HG03571 (cell line): ENCODE measurements around the gene EVA1C.
A peak's percentile ranks its signal among the peaks of the same experiment; 100 is the strongest.
"Not testable (repeated sequence)": the region's sequence is repeated elsewhere in the genome, so short reads cannot be mapped to it uniquely, and the experiment has no call there.

Experiments used
- ATAC-seq: cut with Tn5 transposase; IDR thresholded peaks from one replicate; pipeline ENCODE4 v1.9.1; 2021; ENCODE audit not compliant: unreplicated experiment

Gene EVA1C

GRCh38 chr21:32390537-32391224 is 21.8 kb upstream of the EVA1C start:
- not testable (repeated sequence) for ATAC-seq

DNA sequence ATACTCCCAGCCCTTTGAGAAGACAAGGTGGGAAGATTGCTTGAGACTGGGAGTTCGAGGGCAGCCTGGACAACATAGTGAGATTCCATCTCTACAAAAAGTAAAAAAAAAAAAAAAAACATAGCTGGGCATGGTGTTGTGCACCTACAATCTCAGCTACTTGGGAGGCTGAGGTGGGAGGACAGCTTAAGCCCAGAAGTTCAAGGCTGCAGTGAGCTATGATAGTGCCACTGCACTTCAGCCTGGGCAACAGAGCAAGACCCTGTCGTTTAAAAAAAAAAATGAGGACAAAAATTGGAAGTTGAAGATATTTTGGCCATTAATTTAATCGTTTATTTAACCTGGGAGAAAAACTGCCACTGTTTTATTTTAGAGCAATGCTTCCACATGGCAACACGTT is 20.8 kb upstream of the EVA1C start:
- no peak for ATAC-seq

GRCh38 chr21:32392299-32392879 is 20.1 kb upstream of the EVA1C start:
- ATAC-seq: no peak

DNA sequence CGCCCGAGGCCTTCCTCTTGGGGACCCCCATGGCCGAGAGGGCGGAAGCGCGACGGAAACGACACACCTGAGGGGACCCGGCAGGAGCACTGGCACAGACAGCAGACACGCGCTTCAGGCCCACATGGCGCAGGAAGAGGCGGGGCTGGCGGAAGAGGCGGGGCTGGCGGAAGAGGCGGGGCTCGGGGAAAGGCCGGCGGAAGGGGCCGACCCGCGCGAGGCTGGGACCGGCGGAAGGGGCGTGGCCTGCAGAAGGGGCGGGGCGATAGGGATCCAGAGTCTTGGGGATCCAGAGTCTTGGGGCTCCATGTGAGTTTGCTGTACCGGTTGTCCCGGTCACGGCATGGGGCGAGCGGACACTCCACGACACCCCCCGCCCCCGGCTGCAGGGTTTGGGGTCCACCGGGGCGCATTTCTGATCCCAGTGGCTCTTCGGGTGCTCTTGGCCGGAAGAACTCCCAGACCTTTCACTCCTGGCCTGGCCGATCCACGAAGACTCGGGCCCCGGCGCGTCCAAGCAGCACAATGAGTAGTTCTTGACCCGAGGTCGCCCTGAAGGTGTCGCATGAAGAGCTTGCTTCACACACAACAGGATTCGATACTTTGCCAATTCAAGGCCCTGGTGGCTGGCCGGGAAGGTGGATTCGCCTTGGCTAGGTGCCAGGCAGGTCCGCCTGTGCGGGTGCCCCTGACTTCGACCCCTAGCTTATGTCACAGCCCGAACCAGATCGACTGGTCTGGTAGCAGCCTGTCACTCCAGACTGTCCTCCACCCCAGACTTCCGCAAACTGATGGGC is 19.4 kb upstream of the EVA1C start, which contains the start of gene URB1:
Gene URB1, minus strand, starts transcription at position 133 of the 797 bp plus-strand sequence. Its CDS starts 102 bp downstream, at position 31.
- ATAC-seq: peak; percentile 90

DNA sequence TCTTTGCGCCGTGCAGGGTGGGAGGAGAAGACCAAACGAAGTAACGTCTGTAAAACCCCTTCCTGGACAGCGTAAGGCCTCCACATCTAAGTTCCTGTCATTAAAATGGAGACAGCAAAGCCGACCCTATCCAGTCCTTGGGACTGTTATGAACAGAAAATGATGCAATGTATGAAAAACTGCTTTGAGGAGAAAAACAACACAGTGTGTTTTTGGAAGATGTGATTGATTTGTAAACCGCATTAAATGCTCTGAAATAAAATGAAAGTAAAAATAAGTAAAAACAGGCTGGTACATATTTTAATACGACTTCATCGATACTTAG is 18.9 kb upstream of the EVA1C start:
- ATAC-seq: no peak

- no peak for ATAC-seq
These were observed 9.2 kb upstream of the EVA1C start for GRCh38 chr21:32403201-32403777.

- no peak for ATAC-seq
These were observed 6.1 kb upstream of the EVA1C start for GRCh38 chr21:32406405-32406804.

DNA sequence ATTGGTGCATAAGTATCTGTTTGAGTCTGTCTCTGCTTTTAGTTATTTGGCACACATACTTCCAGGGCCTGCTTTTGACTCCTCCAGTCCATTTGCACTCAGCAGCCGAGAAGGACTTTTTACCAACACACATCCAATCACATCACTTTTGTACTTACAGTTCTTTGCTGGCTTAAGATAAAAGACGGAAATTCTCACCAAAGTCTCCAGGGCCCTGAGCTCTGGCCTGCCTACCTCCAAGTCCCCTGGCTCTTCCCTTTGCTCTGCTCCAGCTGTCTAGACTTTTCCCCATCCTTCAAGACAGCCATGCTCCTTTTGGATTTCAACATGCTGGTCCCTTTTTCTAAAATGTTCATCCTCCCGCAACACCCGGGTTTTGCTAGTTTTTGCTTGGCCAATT is 2.2 kb upstream of the EVA1C start:
- ATAC-seq: no peak

DNA sequence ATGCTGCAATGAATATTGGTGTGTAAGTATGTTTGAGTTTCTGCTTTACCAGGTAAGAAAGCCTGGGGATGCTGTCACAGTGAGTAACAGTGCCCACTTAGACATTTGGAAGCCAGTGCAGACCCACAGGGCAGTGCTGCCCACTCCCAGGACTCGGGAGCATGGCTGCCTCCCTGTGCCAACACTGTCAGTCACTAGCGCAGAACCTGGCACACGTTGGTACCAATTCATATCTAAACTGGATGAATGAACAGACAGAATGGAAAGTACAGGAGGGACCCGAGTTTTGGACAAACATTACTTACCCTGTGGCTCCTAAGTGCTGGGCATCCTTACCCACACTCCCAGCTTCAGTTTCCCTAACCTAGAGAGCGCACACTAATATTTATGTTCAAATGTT is 1.6 kb upstream of the EVA1C start:
- no peak for ATAC-seq

DNA sequence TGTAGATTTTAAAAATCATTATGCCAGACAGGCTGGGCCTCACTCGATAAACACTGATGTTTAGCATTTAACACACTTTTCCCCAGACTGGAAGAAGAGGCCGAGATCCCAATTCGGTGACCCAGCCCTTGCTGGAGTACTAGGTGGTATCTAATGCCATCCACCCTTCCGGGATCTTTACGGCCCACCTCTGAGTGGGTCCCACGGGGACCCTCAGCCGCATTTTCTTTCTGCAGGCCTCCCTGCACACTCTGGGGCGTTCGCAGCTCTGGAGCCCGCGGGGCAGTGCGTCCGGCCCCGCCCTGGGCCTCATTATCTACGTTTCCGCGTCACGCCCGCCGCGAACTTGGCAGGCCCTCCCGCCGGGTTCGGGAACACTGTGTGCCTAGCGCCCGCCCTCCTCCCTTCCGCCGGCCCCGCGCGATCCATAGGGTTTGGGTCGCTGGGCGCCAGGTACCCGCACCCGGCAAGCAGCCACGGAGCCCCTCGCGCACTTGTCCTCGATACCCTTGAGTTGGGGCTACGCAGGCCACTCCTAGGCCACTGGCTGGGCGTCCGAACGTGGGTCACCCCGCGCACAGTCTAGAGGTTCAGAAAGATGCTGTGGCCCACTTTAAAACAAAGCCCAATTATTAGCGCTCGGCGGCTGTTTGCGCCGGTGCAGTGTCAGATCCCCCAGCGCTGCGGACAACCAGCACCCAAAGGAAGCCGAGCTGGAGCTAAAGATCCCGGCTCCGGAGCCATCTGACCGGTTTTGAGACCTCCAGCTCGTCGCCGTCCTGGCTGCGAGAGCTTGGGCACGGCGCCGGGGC is 950 bp upstream of the EVA1C start:
- ATAC-seq: no peak

GRCh38 chr21:32413015-32413504 is 554 bp downstream of the EVA1C start:
- no peak for ATAC-seq

GRCh38 chr21:32413697-32414578 is 1.4 kb downstream of the EVA1C start:
- no peak for ATAC-seq

- no peak for ATAC-seq
These were observed 2.3 kb downstream of the EVA1C start for GRCh38 chr21:32414579-32415358.

- no peak for ATAC-seq
These were observed 3.2 kb downstream of the EVA1C start for GRCh38 chr21:32415451-32416398.

DNA sequence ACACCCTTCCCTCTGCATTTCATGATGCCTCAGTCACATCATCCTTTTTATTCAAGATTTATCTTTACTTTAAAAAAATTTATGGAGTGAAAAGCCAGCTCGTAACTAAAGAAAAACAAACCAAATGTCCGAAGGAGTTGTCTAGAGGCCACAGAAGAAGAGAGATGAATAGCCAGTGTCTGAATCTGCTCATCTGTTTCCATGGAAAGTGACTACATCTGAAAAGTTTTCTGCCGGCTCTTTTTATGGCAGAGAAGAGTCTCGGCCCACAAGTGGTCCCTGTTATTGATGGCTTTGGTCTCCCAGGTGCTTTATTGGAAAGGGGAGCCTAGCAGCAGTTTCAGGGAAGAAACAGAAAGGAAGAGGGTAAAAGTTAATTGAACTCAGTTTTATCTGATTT is 5.6 kb downstream of the EVA1C start:
- ATAC-seq: no peak

- ATAC-seq: no peak
These were observed 9.6 kb downstream of the EVA1C start for GRCh38 chr21:32422064-32422463.

- no peak for ATAC-seq
These were observed 11.0 kb downstream of the EVA1C start for GRCh38 chr21:32423320-32424190.
